NCI-H510A treated with DMSO at 0.1 percent for 48 hours (cell line): Measurements from ENCODE around the gene MECP2.
"Not testable (repeated sequence)": the region's sequence is repeated elsewhere in the genome, so short reads cannot be mapped to it uniquely, and the experiment has no call there.

Experiments used
- DNase-seq: peaks from one replicate; lab custom pipeline; 2025; lab: John Stamatoyannopoulos, UW

Gene MECP2

DNA sequence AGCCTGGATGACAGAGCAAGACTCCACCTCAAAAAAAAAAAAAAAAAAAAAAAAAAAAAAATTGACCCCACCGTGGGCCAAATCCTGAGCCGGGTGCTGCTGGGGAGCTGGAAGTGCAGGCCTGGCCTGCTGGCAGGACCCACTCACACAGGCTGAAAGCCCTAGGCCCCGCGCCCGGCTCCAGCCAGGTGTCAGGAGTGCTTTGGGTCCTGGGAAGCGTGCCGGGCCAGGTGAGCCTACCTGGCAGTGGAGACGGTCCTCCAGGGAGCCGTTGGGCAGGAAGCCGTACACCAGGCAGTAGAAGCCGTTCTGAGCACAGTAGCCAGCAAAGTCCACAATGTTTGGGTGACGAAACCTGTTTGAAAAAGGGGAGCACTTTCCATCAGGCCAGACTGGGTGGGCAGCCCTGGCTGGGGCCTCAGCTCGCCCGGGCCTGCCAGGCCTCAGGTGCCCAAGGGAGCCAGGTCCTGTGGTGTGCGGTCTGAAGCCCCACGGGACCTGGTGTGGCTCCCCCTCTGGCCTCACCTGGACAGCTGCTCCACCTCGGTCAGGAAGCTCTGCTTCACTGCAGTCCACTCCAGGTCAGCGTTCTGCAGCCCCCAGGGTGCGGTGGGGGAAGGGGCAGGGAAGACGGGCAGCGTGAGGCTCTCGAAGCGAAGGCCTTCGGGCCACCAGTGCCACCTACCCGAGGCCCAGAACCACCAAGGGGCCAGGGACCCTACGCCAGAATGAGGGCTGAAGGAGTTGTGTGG, 79.6 kb downstream of the MECP2 start:
- no peak for DNase-seq

DNA sequence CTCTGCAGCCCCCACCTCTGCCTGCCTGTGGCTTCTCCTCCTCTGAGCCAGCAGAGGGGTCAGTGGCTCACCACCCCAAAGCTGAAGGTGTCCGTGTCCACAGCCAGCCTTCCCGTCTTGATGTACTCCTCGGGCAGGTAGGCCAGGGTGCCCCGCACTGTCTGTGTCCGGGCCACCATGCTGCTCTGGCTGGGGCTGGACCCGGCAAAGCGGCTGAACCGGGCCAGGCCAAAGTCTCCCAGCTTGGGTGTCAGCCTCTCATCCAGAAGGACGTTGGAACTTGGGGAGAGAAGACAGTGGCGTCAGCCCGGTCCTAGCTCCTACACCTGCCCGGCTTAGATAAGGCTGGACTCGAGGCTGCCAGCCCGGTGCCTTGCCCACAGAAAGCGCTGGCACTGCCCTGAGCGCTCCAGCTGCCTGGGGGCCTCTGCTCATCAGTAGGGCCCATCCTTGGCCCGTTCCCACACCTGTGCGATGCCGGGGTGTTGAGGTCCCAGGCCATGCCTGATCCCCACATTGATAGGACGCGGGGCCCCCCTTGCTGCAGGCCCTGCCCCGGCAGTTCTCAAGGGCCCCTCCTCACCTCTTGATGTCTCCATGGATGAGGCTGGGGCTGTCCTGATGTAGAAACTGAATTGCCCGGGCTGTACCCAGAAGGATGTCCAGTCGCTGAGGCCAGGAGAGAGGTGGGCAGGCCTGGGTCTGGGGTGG, 81.0 kb downstream of the MECP2 start:
- no peak for DNase-seq

DNA sequence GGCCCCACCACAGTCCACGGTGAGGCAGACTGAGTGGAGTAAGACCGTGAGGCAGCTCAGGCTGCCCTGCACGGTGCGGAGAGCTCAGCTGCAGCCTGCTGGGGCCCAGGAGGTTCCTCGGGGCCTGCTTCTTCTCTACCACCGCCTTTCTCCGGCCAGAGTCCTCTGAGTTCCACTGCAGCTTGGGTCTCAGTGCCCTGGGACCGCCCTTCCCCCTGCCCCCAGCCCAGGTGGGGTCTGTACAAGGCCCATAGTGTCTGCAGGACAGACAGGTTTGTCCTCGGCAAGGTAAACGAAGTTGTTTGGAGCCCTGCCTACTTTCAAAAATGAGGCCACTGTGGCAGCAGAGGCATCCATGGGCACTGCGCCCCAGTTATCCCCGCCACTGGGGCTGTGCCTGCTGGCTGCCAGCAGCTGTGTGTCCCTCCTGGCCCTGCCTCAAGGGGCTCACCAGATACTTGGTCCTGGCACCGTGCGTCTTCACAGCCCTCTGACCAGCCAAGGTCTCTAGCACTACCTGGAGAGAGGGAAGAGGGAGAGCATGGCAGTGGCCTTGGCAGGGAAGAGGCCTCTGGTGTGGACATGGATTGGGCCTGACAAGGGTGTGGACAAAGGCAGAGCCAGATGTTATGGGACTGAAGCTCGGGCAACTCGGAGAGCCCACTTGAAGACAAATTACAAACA, 81.8 kb downstream of the MECP2 start:
- no peak for DNase-seq

DNA sequence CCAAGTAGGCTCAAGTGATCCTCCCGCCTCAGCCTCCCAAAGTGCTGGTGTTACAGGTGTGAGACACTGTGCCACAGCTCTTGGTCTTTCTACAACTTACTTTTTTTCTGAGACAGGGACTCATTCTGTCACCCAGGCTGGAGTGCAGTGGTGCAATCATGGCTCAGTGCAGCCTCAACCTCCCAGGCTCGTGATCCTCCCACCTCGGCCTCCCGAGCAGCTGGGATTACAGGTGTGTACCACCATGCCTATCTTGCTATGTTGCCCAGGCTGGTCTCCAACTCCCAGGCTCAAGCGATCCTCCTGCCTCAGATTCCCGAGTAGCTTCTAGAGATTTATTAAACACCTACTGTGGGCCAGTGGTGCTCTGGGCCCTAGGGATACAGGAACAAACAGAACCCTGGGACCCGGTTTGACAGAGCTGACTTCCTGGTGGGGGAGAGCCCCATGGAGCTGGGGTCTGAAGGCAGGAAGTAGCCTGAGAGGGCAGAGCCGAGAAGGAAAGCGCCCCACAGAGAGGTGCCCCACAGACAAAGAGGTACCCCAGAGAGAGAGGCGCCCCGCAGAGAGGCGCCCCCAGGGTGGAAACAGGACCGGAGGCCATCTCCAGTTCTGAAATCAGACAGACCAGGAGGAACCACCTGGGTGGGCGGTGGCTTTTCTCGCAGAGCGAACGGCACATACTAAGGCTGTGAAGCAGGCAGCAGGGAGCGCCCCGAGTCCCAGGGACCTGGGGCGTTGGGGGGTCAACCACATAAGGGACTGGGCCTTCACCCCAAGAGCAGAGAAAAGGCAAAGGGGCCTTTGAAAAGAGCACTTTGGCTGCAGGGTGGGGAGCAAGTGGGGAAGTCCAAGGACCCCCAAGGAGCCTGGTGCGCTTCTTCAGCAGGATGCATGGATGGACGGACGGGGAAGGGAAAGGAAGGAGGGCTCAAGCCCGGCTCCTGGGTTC, 82.8 kb downstream of the MECP2 start:
- DNase-seq: no peak

DNA sequence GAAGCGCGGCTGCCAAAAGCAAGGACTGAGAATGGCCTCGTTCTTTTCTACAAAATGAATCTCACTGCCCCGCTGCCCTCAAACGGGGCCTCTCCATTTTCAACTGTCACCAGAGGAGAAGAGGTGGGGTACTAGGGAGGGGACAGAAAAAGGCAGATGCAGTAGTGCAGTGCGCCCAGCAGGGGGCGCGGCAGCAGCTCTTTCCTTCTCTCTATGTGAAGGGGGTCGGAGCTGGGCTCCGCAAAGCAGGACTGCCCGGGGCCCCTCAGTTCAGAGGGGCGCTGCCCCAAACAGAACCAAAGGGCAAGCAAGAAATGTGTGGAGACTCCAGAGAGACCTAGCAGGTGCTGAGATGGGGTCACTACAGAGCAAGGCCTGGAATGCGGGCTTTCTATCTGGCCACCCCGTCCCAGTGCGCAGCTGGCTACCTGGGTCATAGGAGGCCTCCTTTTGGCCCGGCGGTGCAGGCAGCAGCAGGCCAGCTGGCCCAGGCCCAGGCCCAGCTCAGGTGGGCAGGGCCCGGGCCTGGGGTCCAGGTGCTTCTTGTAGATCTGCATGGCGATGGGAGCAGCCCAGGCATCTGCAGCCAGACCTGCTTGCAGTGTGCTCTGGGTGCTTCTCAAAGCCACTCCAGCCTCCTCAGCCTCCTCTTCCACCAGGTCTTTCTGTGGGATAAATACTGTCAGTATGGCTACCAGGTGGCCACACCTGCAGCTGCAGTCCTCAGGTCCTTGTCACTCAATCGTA, 83.7 kb downstream of the MECP2 start:
- peak; percentile 13 for DNase-seq

DNA sequence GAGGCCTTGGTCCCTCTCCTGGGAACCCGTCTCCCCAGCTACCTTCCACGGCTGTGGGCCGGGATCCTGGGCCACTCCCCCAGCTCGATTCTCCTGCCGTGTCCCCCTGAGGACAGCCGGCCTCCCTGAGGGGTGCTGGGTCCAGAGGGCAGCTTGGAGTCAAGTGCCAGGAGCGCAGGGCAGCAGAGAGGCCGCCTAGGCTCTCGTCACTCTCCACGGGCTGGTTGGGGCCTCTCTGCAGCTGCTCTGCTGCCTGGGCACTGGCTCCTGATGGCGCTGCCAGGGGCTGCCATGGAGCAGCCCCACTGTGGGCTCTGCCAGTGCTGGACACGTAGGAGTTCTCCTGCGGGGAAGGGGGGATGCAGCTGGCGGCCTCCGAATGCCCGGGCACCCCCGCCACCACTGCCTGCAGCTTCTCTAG, 84.5 kb downstream of the MECP2 start:
- no peak for DNase-seq

DNA sequence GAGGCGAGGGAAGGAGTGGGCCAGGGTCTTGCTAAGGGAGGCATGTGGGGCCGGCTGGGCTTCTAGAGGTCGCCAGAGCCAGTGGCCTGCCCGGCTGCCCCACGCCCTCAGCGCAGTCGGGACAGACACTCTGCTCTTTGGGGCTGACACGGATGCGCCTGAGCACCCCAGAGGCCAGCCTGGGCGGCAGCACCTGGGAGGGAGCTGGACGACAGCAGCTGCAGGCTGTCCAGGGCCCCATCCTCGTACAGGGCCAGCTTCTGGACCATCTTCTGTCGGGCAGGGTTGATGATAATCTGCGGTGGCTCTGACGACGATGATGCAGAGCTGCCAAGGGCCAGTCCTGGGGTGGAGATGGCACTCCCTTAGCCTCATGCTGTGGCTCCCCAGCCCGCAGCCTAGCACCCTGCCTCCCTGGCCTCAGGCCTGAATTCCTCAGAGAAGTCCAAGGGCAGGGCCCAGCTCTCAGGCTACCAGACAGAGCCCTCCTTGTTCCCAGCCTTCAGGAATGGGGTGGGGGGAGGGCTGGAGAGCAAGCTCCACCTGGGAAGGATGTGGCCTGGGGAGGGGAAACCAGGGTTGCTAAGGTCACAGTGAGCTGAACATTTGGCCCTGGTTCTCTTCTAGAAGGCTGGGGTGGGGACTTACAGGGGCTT, 85.1 kb downstream of the MECP2 start:
- no peak for DNase-seq

DNA sequence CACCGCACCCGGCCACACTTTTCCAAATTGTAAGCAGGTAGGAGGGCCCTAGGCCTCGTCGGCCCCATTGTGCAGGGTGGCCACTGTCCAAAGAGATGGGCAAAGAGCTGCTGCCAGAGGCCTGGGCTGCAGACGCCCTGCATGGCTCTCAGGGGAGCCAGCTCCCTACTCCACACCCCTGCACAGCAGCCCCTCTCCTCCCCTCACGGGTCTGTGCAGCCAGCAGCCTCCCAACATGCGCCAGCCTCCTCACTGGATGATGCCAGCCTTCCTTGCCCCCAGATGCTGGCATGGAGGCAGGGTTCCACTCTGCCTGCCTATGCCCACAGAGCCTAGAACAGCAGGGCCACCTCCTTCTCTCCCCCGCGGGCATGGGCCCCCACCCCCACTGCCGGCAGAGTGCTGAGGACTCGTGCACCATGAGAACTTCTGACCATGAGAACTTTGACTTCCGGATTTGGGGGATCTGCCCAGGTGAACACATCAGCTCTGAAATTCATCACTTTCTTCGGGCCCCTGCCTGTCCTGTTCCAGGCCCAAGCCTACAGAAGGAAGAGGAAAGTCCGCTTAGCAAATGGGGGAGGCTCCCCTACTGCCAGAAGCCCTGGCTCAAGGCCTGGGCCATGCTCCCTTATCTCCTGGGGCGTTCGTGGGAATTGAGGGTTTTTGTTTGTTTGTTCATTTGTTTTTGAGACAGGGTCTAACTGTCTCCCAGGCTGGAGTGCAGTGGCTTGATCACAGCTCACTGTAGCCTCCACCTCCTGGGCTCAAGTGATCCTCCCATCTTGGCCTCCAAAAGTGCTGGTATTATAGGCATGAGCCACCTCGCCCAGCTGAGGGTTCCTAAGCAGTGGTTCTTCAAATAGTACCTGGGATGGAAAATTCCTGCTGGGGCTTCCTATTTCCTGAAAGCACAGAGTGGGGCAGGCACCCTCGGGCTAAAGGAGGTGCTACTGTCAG, 85.9 kb downstream of the MECP2 start:
- no peak for DNase-seq

DNA sequence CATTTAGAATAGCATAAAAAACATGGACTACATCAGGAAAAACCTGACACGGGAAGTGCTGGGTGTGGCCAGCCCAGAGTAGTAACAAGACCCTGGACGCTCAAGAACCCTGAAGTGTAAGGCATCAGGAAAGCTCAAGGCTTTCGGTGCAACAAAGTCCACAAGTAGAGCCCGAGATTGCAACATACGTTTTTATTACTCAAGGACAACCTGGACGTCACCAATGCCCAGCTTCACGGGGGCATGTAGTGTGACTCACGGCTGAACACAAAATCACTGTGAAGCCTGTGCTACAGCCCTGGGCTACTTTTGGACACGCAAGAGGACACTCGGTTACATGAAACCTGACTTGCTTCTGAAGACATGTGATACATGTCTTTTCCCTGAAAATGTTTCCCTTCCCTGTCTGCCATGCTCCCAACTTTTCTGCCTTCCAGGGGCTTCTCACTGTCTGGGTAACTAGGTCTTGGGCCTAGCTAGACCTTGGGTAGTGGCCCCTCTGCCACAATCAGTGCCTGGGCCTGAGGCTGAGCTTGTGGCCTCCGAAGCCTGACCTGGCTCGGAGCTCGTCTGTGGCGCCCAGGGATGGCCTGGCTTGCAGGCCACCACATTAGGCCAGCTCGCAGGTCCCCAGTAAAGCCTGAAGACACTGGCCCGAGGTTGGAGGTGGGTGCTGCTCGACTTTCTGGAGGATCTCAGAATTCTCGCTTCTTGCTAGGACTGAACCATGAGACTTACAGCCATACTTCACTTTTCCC, 87.0 kb downstream of the MECP2 start:
- DNase-seq: no peak

DNA sequence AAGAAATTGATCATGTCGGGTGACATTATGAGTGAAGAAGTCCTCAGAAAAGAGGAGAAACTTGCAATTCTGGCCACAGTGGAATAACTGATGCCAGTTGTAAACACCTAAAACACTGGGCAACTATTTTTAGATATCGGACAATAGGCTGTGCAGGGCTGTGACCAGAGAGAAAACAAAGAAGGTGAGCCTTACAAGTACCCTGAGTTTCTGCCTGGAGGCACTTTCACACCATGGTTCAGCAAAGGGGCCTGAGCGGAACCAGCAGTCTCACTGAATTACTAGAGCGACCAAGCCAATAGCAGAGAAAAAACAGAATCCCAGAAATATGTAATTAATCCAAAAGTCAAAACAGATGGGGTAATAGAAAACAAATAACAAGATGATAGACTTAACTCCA, 89.0 kb downstream of the MECP2 start:
- no peak for DNase-seq

DNA sequence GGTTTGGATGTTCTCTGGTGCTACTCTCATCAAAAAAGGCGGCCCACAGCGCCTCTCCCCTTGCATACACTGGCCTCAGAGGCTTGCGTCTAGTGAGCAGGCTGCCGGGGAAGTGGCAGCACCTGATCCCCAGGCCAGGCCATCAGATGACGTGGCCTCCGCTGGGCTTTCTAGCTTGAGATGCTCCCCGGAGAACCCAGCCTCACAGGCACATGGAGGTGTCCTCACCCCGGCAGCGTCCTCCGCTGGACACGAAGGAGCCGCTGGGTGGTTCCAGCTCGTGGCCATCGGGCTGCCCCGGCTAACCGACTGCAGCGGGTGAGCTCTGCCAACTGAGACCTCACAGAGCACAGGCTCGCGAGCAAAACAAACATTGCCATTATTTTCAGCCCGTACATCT, 90.6 kb downstream of the MECP2 start:
- no peak for DNase-seq

DNA sequence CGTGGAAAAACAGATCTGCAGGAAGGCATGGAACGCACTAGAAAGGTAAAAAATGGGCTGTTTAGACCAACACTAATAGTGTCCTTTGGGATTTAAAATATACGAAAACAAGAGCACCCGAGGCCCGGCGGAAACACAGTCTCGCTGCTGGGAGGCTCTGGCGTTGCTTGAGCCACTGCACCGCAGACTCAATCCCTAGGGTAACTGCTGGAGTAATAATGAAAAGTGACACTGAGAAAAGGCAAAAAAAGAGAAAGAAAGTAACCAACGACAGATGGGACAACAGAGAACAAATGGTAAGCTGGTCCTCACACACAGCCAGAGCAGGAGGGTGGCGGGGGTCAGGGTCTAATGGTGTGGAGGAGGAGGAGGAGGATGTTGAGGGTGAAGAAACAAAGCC, 93.2 kb downstream of the MECP2 start:
- DNase-seq: no peak

DNA sequence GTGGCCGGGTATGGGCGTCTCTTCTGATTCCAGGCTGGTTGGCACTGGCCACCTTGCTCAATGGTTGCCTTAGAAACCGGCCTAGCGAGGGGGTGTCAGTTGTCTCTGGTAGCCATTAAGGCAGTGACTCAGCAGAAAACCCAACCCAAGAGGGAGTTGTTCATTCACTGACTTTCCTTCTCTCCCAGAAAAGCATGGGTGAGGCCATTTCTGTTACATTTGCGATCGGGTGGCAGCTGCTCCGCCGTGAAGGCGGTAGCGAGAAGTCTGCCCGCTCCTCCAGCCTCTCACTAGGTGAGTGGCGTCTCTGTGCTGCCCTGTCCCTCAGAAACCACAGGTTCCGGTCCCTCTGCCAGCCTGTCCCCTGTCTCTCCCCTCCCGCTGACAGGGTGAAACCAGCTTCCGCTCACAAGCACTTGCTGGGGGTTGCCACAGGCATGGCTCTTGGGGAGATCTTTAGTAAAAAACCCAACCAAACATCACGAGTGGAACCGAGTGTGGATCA, 95.2 kb downstream of the MECP2 start:
- no peak for DNase-seq

DNA sequence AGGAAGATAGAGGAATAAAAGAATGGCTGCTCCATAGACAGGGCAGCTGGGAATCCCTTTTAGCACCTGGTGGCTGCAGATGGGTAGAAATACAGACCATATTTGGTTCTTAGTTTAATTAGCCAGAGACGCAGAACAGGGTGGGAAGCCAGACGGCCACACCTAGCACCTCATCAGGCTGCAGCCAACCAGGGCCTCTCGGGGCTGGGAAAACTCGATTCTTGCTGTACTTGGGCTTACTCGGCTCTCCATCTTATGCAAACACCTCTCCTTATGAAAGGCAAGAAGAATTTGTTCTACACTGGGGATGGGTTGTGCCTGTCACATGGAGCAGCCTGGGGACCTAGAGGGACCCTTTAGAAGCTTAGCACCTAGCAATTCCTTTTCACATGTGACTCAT, 97.5 kb downstream of the MECP2 start:
- DNase-seq: no peak

DNA sequence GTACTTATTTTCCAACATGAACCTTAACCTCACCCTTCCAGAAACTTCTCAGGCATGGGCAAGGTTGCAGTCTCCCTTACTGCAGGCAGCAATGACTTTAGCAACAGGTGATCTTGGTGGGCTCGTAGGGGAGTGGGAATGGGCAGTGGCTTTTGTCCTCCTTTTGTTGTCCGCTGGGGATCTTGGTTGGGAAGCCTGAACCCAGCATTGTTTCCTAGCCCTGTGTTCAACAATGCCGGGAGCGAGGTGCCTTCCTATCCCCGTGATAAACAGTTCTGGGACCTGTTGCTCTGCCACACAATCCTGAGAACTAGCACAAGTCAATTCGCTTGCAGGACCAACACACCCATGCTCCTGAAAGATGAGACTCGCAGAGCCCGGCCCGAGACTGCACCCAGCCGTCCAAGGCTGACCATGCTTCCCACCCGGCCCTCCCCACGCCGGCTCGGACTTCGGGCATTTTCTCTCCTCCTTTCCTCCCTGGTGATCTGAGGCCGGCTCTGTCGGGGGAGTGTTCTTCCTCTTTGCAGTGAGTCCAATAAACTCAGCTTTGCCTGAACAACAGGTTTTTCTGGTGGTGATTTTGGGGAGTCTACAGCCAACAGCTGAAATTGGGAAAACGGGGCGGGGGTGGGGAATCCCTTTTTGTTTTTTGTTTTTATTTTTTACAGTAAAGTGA, 98.0 kb downstream of the MECP2 start:
- no peak for DNase-seq

DNA sequence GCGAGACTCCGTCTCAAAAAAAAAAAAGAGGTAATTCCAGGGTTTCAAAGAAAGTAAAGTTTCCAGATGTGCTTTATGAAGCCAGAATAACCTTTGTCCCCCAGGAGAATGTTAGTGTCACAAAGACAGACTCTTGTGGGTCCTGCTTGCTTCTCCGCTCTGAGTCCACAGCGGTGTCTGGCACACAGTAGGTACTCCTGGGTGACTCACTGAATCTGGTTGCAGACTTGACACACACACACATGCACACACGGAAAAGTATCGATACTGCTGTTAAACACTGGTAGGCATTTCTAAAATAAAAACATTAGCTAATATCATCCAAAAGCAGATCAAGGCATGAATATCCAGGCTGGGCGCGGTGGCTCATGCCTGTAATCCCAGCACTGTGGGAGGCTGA, 102.0 kb downstream of the MECP2 start:
- no peak for DNase-seq

DNA sequence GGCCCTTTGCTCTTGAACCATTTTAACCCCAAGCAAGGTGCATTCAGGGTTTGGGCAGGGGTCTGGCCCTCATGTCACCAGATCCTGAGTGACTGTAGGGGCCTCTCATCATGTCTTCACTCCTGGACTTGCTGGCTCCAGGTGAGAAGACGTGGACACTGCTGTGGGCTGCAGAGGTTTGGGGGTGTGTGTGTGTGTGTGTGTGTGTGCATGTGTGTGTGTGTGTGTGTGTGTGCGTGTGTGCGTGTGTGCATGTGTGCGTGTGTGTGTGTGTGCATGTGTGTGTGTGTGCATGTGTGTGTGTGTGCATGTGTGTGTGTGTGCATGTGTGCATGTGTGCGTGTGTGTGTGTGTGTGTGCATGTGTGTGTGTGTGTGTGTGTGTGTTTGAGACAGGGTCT, 103.1 kb downstream of the MECP2 start:
- DNase-seq: not testable (repeated sequence)

DNA sequence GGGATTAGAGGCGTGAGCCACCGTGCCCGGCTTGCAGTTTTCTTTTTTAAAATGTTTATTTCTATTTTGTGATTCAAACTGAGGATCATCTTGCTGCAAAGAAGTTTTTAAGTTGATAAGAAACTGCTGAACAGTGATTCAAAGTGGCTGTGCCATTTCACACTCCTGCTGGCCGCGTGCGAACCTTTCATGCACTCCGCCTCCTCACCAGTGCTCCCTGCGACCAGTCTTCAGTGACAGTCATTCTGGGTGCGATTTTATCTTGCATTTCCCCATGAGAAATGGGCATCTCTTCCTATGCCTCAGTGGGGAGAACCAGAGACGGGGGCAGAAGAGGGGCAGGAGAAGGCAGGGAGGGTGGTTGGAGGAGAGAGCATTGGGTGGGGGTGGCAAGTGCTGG, 103.5 kb downstream of the MECP2 start:
- no peak for DNase-seq
